Fibroblast of lung (primary cell): ENCODE measurements around the gene TMEM106C. TPM values are rescaled to one million over a fixed set of nuclear protein-coding genes. Genes with fewer than 3 reads are reported as not detected.

ENCODE experiments used
- DNase-seq, 2 donors: peaks; one replicate each; pipeline versions ENCODE4 v3.0.0 to v3.0.0-alpha.2; 2010; ENCODE audit warnings: low read depth in 2 of 2
- H2AFZ ChIP-seq: 2 replicates; pipeline ENCODE4 v1.5.1; 2012; ENCODE audit warnings: low read length, control low read depth, inconsistent platforms
- H3K27ac ChIP-seq: 2 replicates; pipeline ENCODE4 v1.5.1; 2011; ENCODE audit warnings: low read length, control low read depth; ENCODE audit not compliant: insufficient read depth
- H3K27me3 ChIP-seq: 2 replicates; pipeline ENCODE4 v1.5.1; 2011; ENCODE audit warnings: mild to moderate bottlenecking, low read length; ENCODE audit not compliant: control insufficient read depth, insufficient read depth
- H3K36me3 ChIP-seq: 2 replicates; pipeline ENCODE4 v1.5.1; 2011; ENCODE audit warnings: low read length; ENCODE audit not compliant: control insufficient read depth, insufficient read depth
- H3K4me1 ChIP-seq: 2 replicates; pipeline ENCODE4 v1.5.1; 2011; ENCODE audit warnings: low read length; ENCODE audit not compliant: control insufficient read depth, insufficient read depth; ENCODE audit errors: extremely low read depth
- H3K4me2 ChIP-seq: 2 replicates; pipeline ENCODE4 v1.5.1; 2011; ENCODE audit warnings: low read length, control low read depth; ENCODE audit not compliant: insufficient read depth; ENCODE audit errors: extremely low read depth
- H3K4me3 ChIP-seq, 4 experiments: fragments of 200-600 bp in 1 of 4; sonication (generic) in 1 of 4; replicated peaks in 1 of 4; 2 replicates each; pipeline ENCODE4 v1.5.1; 2011 to 2016; ENCODE audit warnings: low read length in 4 of 4, low read depth in 3 of 4, mild to moderate bottlenecking in 3 of 4, control low read depth in 2 of 4, inconsistent platforms in 1 of 4, mixed read lengths in 1 of 4; ENCODE audit not compliant: insufficient read depth in 1 of 4; ENCODE audit errors: control extremely low read depth in 1 of 4
- H3K79me2 ChIP-seq: 2 replicates; pipeline ENCODE4 v1.5.1; 2012; ENCODE audit warnings: mild to moderate bottlenecking, low read length, inconsistent platforms; ENCODE audit not compliant: control insufficient read depth, insufficient read depth
- H3K9ac ChIP-seq: 2 replicates; pipeline ENCODE4 v1.5.1; 2011; ENCODE audit warnings: mild to moderate bottlenecking, low read length, control low read depth; ENCODE audit not compliant: insufficient read depth
- H3K9me3 ChIP-seq: 2 replicates; pipeline ENCODE4 v1.5.1; 2012; ENCODE audit warnings: low read depth, low read length; ENCODE audit not compliant: control insufficient read depth, insufficient read depth
- H4K20me1 ChIP-seq: 2 replicates; pipeline ENCODE4 v1.5.1; 2011; ENCODE audit warnings: low read length; ENCODE audit not compliant: control insufficient read depth, insufficient read depth; ENCODE audit errors: extremely low read depth
- EZH2 ChIP-seq: IDR thresholded peaks from 2 replicates; pipeline ENCODE4 v1.5.1; 2012; ENCODE audit warnings: low read length, control low read depth, mild to moderate bottlenecking; ENCODE audit errors: missing control alignments
- polyA plus RNA-seq, 2 donors: library from polyadenylated mRNA; depleted of rRNA in 1 of 2; stranded (reverse) in 1 of 2; unstranded in 1 of 2; fragments of >200 nt; gene quantifications; 2 replicates each; pipeline ENCODE4 v1.2.1, GENCODE V29; 2011 to 2012; ENCODE audit warnings: missing spikeins in 1 of 2
- total RNA-seq: library from RNA; depleted of rRNA; stranded (reverse); fragments of >200 nt; gene quantifications from 2 replicates; pipeline ENCODE4 v1.2.1, GENCODE V29; 2014
- TF ChIP-seq, protein P1 (sequence below), 2 donors: IDR thresholded peaks in 1 of 2; conservative IDR thresholded peaks in 1 of 2; 1 replicate in 1 of 2; 2 replicates in 1 of 2; pipeline ENCODE4 v1.5.1; 2011 to 2012; ENCODE audit warnings: low read length in 2 of 2, control low read depth in 1 of 2, inconsistent platforms in 1 of 2, low read depth in 1 of 2, mild to moderate bottlenecking in 1 of 2

TMEM106C gene
- total and polyA plus RNA-seq, 2 donors (not counting 1 experiment from before 2014, with no cell fraction given): 85.0 to 91.7 TPM

DNA sequence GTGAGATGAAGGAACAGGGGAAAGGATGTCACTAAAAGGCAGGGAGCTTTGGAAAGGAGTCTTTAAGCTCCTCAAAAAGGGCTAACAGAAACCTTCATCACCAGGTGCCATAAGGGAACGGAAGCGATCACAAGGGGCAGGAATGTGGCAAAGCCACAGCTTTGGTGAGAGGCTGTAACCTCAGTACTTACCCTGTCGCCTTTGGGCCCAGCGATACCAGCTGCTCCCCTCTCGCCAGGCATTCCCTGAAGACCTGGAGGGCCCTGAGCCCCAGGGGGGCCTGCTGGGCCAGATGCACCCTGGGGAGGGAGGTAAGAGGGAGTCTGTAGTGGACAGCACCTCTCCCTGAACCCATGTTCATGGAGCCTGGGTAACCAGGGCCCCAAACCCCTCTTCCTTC is 18.9 kb downstream of the TMEM106C start:
- no peaks in the 10 kb centered on the region for H3K79me2 ChIP-seq
- TF ChIP-seq, protein P1, sequence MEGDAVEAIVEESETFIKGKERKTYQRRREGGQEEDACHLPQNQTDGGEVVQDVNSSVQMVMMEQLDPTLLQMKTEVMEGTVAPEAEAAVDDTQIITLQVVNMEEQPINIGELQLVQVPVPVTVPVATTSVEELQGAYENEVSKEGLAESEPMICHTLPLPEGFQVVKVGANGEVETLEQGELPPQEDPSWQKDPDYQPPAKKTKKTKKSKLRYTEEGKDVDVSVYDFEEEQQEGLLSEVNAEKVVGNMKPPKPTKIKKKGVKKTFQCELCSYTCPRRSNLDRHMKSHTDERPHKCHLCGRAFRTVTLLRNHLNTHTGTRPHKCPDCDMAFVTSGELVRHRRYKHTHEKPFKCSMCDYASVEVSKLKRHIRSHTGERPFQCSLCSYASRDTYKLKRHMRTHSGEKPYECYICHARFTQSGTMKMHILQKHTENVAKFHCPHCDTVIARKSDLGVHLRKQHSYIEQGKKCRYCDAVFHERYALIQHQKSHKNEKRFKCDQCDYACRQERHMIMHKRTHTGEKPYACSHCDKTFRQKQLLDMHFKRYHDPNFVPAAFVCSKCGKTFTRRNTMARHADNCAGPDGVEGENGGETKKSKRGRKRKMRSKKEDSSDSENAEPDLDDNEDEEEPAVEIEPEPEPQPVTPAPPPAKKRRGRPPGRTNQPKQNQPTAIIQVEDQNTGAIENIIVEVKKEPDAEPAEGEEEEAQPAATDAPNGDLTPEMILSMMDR (conservative IDR thresholded peaks at IDR 0.05 in 1 of 2, IDR thresholded peaks at IDR 0.05 in 1 of 2; ENCODE audit: low read depth in 1 of 2, low read length in 2 of 2): no peak
- TF ChIP-seq EZH2: no peak
- no peaks in the 10 kb centered on the region for H4K20me1 ChIP-seq
- no peaks in the 10 kb centered on the region for H3K4me1 ChIP-seq
- peaks cover 24% of the 10 kb centered on the region for H3K27me3 ChIP-seq
- H3K4me3 ChIP-seq: no peak overlapping the region
- H3K9me3 ChIP-seq: no peaks in the 10 kb centered on the region
- H2AFZ ChIP-seq: no peak overlapping the region
- DNase-seq: no peak
- no peak overlapping the region for H3K27ac ChIP-seq
- H3K36me3 ChIP-seq: no peaks in the 10 kb centered on the region
- no peak overlapping the region for H3K4me2 ChIP-seq
- no peak overlapping the region for H3K9ac ChIP-seq

DNA sequence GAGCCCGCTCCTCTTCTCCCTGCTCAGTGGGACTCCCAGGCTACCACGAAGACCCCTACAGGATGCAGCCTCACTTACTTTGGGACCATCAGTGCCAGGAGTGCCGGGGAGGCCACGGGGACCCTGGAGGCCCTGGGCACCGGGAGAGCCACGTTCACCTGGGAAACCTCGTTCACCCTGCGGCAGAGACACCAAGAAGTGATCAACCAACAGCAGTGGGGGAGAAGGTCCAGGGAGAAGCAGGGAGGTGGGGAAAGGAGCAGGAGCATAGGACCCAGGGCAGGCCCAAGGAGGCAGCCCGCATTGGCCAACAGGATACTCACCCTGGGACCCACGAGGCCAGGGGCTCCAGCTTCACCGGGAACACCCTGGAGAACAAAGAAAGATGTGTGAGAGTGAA is 19.4 kb downstream of the TMEM106C start:
- Histone ChIP-seq H3K4me1 (no peaks in the 10 kb centered on the region), H3K79me2 (no peaks in the 10 kb centered on the region), H3K36me3 (no peaks in the 10 kb centered on the region), H3K27ac (no peak overlapping the region), H2AFZ (no peak overlapping the region), H3K4me2 (no peak overlapping the region), H4K20me1 (no peaks in the 10 kb centered on the region), H3K9me3 (no peaks in the 10 kb centered on the region), H3K9ac (no peak overlapping the region), H3K4me3 (no peak overlapping the region), H3K27me3 (peaks cover 24% of the 10 kb centered on the region)
- TF ChIP-seq EZH2: no peak
- TF ChIP-seq, protein P1 (conservative IDR thresholded peaks at IDR 0.05 in 1 of 2, IDR thresholded peaks at IDR 0.05 in 1 of 2; ENCODE audit: low read depth in 1 of 2, low read length in 2 of 2): no peak
- DNase-seq: no peak

DNA sequence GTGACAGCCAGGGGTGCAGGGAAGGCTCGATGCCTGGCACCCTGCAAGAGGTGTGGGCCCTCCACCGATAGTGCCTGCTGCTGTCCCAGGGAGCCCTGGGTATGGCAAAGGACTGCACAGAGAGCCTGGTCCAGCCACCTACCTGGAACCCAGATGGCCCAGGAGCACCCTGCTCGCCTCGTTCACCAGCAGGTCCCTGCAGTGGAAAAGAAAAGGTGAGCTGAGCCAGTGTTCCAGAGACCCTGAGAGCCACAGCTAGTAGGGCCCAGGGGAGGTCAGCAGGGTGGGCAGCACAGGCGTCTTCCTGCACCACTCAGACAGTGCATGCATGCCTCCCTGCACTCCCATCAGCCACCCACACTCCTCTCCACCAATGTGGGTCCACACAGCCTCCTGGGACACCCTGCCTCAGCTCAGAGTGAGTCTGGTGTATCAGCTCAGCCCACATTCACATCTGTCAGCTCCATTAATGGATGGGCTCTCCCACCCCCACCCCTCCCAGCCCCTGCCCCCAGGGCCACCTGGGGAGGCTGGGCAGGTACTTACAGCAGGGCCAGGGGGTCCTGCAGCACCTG is 20.2 kb downstream of the TMEM106C start:
- Histone ChIP-seq H2AFZ (no peak overlapping the region), H3K9ac (no peak overlapping the region), H3K4me2 (no peak overlapping the region), H3K4me1 (no peaks in the 10 kb centered on the region), H3K79me2 (no peaks in the 10 kb centered on the region), H3K9me3 (no peaks in the 10 kb centered on the region), H3K27ac (no peak overlapping the region), H3K4me3 (no peak overlapping the region), H4K20me1 (no peaks in the 10 kb centered on the region), H3K27me3 (peaks cover 21% of the 10 kb centered on the region), H3K36me3 (no peaks in the 10 kb centered on the region)
- no peak for DNase-seq
- TF ChIP-seq EZH2: no peak
- TF ChIP-seq, protein P1 (conservative IDR thresholded peaks at IDR 0.05 in 1 of 2, IDR thresholded peaks at IDR 0.05 in 1 of 2; ENCODE audit: low read depth in 1 of 2, low read length in 2 of 2): no peak
